CD4-positive, alpha-beta T cell treated with Interferon gamma for 1 hour (primary cell): ENCODE results near the gene ABCA6.
"Not testable (repeated sequence)": the region's sequence is repeated elsewhere in the genome, so short reads cannot be mapped to it uniquely, and the experiment has no call there.

Experiments
- DNase-seq: peaks from one replicate; pipeline ENCODE4 v3.0.0-alpha.2; 2020

The ABCA6 gene

GRCh38 chr17:69130627-69131296 is 10.9 kb downstream of the ABCA6 start:
- no peak for DNase-seq

DNA sequence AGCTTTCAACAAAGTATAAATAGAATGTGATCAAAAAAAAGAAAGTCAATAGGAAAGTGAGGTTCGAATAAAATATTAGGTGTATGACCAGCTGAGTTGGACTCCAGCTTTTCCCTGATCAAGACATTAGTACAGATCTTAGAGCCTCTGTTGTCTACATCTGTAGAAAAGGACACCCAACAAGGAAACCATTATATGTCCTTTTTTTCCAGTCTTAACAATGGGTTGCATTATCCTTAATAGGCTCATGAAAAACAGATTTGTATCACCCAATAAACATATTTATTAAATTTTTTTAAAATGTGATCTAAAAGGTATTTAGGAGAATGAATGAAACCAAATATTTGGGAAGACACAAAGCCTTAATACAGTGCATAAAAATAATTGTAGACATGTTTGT is 18.1 kb downstream of the ABCA6 start:
- DNase-seq = no peak

DNA sequence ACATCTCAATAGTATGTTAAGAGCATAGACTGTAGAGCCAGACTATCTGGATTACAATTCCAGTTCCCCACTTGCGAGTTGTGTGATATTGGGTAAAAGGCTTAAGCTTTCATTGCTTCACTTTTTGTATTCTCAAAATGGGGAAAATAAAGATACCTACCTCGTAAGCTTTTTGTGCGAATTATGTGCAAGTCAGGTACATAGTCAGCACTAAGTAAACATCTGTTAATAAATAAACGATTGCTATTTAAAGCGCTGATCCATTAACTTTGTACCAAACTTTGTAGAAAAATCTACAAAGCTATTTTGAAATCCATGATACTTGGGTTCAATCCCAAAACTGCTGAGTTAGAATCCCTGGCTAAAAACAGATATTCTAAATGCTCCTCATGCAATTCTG is 19.6 kb downstream of the ABCA6 start:
- no peak for DNase-seq

- no peak for DNase-seq
Observed at GRCh38 chr17:69117855-69118784, 23.6 kb downstream of the ABCA6 start.

- DNase-seq = no peak
Observed at GRCh38 chr17:69111794-69112193, 29.9 kb downstream of the ABCA6 start.

DNA sequence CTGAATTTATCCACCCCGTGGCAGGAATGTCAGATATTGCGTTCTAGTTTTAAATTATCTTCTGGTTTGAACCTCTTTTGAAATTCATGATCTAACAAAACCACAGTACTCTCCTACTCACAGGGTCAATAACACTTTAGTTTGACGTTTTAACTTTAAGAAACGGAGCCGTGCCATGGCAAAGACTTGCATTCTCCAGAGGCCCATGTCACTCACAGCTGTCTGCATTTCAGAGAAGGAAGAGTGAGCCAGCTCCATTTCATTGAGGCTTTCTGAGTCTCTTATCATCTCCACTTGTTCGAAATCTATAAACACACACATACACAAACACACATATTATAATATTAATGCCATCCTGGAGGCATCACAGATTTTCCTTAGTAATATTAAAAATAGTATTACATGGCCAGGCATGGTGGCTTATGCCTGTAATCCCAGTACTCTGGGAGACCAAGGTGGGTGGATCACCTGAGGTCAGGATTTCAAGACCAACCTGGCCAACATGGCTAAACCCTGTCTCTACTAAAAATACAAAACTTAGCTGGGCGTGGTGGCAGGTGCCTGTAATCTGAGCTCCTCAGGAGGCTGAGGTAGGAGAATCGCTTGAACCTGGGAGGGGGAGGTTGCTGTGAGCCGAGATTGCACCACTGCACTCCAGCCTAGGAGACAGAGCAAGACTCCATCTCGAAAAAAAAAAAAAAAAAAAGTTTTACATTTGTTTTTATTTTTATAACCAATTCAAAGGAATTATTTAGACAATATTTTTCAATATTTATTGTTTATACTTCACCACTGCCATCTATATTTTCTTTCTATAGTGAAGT is 35.6 kb downstream of the ABCA6 start:
- DNase-seq = no peak

DNA sequence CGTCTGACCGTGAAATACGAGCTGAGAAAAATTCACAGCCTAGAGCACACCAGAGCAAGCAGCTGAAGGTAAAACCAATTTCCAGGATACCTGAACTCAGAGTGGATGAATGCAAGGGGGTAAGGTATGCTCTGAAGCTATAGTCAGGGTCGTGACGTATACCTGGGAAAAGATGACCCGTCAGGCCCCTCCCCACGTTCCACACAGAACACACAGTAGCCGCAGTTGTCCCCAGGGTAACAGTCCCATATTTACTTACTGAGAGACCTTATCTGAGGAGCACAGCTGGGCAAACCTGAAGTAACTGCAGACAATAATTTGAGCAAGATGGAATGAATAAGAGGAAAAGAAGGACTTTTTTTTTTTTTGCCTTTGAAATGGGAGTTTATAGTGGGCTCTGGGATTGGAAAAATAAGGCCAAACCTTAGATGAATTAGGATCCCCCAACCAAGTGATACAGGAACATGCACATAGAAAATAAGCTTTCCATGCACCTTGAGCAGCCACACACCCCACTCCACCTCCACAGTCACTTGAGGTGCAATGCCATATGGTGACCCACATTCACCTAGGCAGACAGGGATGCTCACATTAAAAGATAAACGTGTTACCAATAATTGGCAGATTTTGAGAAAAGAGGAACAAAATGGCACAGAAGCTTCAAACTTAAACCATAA is 38.0 kb downstream of the ABCA6 start:
- DNase-seq = no peak

GRCh38 chr17:69098625-69099024 is 43.1 kb downstream of the ABCA6 start:
- no peak for DNase-seq

DNA sequence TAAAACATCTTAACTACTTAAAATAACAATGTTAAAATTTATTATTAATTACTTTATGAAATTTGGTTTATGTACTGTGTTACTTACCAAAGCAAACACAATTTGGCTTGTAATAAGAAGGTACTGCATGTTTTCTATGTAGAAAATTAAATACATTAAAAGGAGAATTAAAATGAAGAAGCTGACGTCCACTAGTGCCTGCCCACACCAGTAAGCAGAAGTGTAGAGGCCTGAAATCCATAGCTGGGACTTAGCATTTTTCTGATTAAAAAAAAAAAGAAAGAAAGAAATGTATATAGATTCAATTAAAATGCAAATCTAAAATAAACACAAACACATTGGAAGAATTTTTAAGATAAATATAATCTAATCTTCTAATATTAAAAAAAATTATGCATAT is 45.2 kb downstream of the ABCA6 start:
- no peak for DNase-seq

DNA sequence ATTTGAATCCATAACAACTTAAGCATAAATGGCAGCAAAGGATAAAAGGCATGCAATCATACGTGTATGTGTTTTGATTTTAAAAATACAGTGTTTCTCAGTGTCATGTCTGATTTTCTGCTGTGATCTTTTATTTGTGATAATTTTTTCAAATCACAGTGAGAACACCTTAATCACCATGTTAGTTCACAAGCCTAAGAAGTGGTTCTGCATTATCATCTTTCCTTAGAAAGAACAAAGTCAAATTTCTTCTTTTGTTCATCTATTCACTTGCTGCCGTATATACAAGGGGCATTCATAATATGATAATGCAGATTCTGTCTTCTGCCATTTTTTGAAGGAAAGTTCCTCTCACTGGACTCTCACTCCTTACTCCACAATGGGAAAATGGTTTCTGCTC is 47.7 kb downstream of the ABCA6 start:
- DNase-seq = no peak

DNA sequence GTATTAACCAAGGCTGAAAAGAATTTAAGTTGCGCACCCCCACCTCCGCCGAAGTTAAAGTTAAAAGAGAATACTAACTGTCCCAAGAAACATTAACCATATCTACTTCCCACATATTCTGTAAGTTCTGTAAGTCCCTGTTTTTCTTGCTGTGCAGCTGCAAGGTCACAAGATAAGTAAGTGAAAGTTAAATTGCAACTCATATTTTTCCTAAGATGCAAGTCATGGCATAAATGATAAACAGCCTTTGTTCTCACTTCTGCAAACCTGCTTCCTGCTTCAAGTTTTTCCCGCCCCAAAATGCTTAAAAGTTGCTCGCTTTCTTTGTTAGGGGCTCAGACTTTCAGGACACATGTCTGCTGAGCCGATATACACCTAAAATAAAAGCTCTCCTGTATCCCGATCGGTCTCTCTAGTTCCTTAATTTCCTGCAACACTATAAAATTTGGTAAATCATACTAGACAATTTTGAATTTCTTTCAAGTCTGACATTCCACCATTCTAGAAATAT is 48.4 kb downstream of the ABCA6 start:
- no peak for DNase-seq

GRCh38 chr17:69090365-69090764 is 51.3 kb downstream of the ABCA6 start:
- DNase-seq = no peak

DNA sequence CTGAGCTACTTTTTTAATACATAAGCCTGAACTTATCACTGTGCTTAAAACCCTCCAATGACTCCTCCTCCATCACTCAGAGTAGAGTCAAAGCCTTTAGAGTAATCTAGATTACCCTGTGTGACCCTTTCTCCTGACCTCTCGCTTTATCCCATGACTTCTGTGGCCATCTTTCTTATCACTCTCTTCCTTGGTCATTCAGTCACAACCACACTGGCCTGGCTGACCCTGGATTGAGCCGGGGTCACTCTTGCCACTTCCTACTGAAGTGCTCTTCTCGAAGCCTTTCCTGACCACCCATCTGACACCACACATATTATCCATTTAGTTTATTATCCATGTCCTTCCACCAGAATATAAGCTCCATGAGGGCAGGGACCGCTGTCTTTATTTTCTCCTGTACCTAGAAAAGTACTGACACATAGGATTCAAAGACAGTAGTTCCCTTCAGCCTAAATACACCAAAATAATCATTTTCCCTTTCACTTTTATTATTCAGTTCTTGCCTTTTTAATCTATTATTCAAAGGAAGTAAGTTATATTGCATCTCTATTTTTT is 53.0 kb downstream of the ABCA6 start:
- DNase-seq = no peak

DNA sequence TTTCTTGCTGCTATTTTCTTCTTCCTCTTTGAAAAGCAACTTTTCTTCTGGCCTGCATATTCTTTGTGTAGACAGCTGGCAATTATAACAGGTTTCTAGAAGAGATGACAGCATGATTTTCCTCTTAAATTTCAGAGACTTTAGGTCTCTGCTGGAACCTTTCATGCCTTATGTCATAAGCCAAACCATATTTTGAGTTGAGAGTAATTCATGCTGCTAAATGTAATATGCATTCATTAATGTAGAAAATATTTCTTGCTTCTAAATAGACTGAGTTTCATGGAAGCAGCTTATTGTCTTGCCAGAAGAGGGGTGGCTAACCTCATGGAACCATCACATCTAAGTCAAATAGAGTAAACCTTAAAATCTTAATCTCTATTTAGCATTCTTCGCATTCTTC is 55.1 kb downstream of the ABCA6 start:
- DNase-seq = no peak

- no peak for DNase-seq
Observed at GRCh38 chr17:69084911-69085310, 56.8 kb downstream of the ABCA6 start.

DNA sequence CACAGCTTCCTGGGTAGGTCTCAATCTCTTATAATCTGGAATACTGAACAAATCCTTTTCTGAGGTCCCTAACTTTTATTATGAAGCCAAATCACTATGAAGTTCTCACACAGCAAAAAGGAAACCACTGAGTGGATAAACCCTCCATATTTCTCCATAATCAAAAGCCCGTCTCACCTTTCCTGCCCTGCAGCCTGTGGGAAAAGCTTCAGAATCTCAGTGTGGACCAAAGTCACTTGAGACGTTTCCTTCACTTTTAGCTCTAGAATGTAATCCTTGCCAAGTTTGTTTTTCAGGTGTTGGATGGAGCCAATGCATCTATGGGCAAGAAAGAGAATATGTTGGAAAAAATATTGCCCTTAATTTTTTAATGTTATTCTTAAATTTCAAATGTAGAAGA is 59.0 kb downstream of the ABCA6 start:
- no peak for DNase-seq

DNA sequence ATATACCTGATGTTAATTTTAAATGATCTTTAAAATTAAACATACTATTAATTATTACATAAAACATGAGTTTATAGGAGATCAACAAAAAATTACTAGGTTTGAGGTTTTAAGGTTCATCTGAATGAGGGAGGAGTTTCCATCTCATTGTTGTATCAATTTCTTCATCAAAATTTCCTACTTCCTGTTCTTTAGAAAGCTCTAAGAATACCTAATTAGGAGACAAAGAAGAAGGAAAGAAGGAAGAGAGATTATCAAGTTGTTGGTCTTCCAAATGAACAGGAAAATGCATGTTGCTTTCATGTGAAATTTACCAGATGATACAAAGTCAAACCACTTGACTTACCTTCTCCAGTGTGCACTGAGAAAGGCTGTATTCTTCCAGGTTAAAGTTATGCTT is 62.8 kb downstream of the ABCA6 start:
- no peak for DNase-seq

- DNase-seq = no peak
Observed at GRCh38 chr17:69075823-69076222, 65.9 kb downstream of the ABCA6 start.

DNA sequence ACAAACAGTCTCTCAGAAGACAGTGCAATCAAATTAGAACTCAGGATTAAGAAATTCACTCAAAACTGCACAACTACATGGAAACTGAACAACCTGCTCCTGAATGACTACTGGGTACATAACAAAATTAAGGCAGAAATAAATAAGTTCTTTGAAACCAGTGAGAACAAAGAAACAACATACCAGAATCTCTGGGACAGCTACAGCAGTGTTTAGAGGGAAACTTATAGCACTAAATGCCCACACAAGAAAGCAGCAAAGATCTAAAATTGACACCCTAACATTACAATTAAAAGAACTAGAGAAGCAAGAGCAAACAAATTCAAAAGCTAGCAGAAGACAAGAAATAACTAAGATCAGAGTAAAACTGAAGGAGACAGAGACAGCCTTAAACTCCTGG is 68.3 kb downstream of the ABCA6 start:
- not testable (repeated sequence) for DNase-seq

DNA sequence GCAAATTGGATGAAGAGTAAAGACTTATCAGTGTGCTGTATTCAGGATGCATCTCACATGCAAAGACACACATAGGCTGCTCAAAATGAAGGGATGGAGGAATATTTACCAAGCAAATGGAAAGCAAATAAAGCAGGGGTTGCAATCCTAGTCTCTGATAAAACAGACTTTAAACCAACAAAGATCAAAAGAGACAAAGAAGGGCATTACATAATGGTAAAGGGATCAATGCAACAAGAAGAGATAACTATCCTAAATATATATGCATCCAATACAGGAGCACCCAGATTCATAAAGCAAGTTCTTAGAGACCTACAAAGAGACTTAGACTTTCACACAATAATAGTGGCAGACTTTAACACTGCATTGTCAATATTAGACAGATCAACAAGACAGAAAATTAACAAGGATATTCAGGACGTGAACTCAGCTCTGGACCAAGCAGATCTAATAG is 68.9 kb downstream of the ABCA6 start:
- not testable (repeated sequence) for DNase-seq

DNA sequence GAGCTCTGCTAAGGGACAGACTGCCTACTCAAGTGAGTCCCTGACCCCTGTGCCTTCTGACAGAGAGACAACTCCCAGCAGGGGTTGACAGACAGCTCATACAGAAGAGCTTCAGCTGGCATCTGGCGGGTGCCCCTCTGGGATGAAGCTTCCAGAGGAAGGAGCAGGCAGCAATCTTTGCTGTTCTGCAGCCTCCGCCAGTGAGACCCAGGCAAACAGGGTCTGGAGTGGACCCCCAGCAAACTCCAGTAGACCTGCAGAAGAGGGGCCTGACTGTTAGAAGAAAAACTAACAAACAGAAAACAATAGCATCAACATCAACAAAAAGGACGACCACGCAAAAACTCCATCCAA is 70.5 kb downstream of the ABCA6 start:
- DNase-seq = not testable (repeated sequence)
